ENCODE data around the gene ZNF331. TPM values are rescaled to one million over a fixed set of nuclear protein-coding genes. Genes with fewer than 3 reads are reported as not detected.
"Not testable (repeated sequence)": the region's sequence is repeated elsewhere in the genome, so short reads cannot be mapped to it uniquely, and the experiment has no call there.

The ZNF331 gene
- total RNA-seq, 1 experiment from 2014 or later = 57.2 TPM

GRCh38 chr19:53498024-53498395 lies 39.9 kb upstream of the ZNF331 start:
- WGBS (ENCODE audit: extremely low coverage, insufficient read length, low lambda C conversion rate) = no CpG with 5 or more reads among the region's 4 CpGs
- H3K23ac ChIP-seq (ENCODE audit: insufficient read length, low read depth, low read length); H3K27ac Mint-ChIP-seq: not testable (repeated sequence)

GRCh38 chr19:53503151-53503550 lies 34.8 kb upstream of the ZNF331 start:
- not testable (repeated sequence) for H3K4me3 Mint-ChIP-seq; H3K4ac ChIP-seq (ENCODE audit: low read depth, low read length); H3K79me1 ChIP-seq (ENCODE audit: insufficient read depth, low read depth, low read length, poor library complexity, severe bottlenecking); H3K27me3 Mint-ChIP-seq (ENCODE audit: low read depth); H4K8ac ChIP-seq (replicated peaks; ENCODE audit: insufficient read length, low read depth, low read length); H3K56ac ChIP-seq (ENCODE audit: insufficient read length, low read depth, low read length); H4K5ac ChIP-seq (ENCODE audit: insufficient read length, low read depth, low read length); H2BK15ac ChIP-seq (ENCODE audit: low read depth, low read length); H2BK5ac ChIP-seq (ENCODE audit: insufficient read length, low read length); H3K18ac ChIP-seq (ENCODE audit: insufficient read length, low read depth, low read length); H3K9ac ChIP-seq (ENCODE audit: extremely low read depth, insufficient read length, low read length); H3K23ac ChIP-seq (ENCODE audit: insufficient read length, low read depth, low read length); H3K14ac ChIP-seq (ENCODE audit: insufficient read depth, low read length); H4K20me1 ChIP-seq (ENCODE audit: control insufficient read depth, insufficient read depth, insufficient read length); H2BK120ac ChIP-seq (ENCODE audit: low read depth, low read length, poor library complexity, severe bottlenecking); H2BK20ac ChIP-seq (ENCODE audit: low read depth, low read length, poor library complexity, severe bottlenecking); H3K27ac ChIP-seq (ENCODE audit: insufficient read length, low read depth, low read length); H4K91ac ChIP-seq (ENCODE audit: insufficient read length, low read depth, low read length); H2AFZ ChIP-seq (ENCODE audit: low read length); H3K79me2 ChIP-seq (ENCODE audit: insufficient read depth, low read length); H3K9me3 ChIP-seq (ENCODE audit: control insufficient read depth, low read depth, low read length); H3K9me3 Mint-ChIP-seq; H2AK5ac ChIP-seq (ENCODE audit: insufficient read length, low read length); DNase-seq; H3K27me3 ChIP-seq (ENCODE audit: insufficient read depth, low read length); H3T11ph ChIP-seq (ENCODE audit: low read length); H3K23me2 ChIP-seq (ENCODE audit: insufficient read length, low read depth, low read length, poor library complexity, severe bottlenecking); H3K36me3 Mint-ChIP-seq (ENCODE audit: insufficient read depth in 1 of 3, low read depth in 3 of 3); H2BK12ac ChIP-seq (ENCODE audit: insufficient read length, low read depth, low read length); H3K4me1 ChIP-seq (ENCODE audit: insufficient read depth, low read length)
- no CpG with 5 or more reads among the region's 7 CpGs for WGBS (ENCODE audit: extremely low coverage, insufficient read length, low lambda C conversion rate)
- H3K27ac Mint-ChIP-seq = 0 out of 7 replicates have a peak overlapping the region, but pooled peaks of 1 of the 3 experiments have one; percentile 28
- peak overlapping the region; percentile 42 for H3K4me2 ChIP-seq (ENCODE audit: insufficient read depth, insufficient read length, low read length)
- H3K4me1 Mint-ChIP-seq = peaks cover 20 to 31% of the 10 kb centered on the region in 2 experiments

More at GRCh38 chr19:53498024-53498395, 39.9 kb upstream of the ZNF331 start:
- H3K18ac ChIP-seq (ENCODE audit: insufficient read length, low read depth, low read length); H3K56ac ChIP-seq (ENCODE audit: insufficient read length, low read depth, low read length); H4K20me1 ChIP-seq (ENCODE audit: control insufficient read depth, insufficient read depth, insufficient read length); H3K4me1 Mint-ChIP-seq; DNase-seq; H2BK120ac ChIP-seq (ENCODE audit: low read depth, low read length, poor library complexity, severe bottlenecking); H2BK20ac ChIP-seq (ENCODE audit: low read depth, low read length, poor library complexity, severe bottlenecking); H4K5ac ChIP-seq (ENCODE audit: insufficient read length, low read depth, low read length); H3K14ac ChIP-seq (ENCODE audit: insufficient read depth, low read length); H2BK15ac ChIP-seq (ENCODE audit: low read depth, low read length); H3K4me1 ChIP-seq (ENCODE audit: insufficient read depth, low read length); H3K4me2 ChIP-seq (ENCODE audit: insufficient read depth, insufficient read length, low read length); H3K4me3 Mint-ChIP-seq; H4K91ac ChIP-seq (ENCODE audit: insufficient read length, low read depth, low read length); H3K9me3 ChIP-seq (ENCODE audit: control insufficient read depth, low read depth, low read length); H3K79me2 ChIP-seq (ENCODE audit: insufficient read depth, low read length); H3K23me2 ChIP-seq (ENCODE audit: insufficient read length, low read depth, low read length, poor library complexity, severe bottlenecking); H3K27me3 Mint-ChIP-seq (ENCODE audit: low read depth); H2AFZ ChIP-seq (ENCODE audit: low read length); H3K27ac ChIP-seq (ENCODE audit: insufficient read length, low read depth, low read length); H2BK12ac ChIP-seq (ENCODE audit: insufficient read length, low read depth, low read length); H3K4ac ChIP-seq (ENCODE audit: low read depth, low read length); H2AK5ac ChIP-seq (ENCODE audit: insufficient read length, low read length); H4K8ac ChIP-seq (replicated peaks; ENCODE audit: insufficient read length, low read depth, low read length); H3K79me1 ChIP-seq (ENCODE audit: insufficient read depth, low read depth, low read length, poor library complexity, severe bottlenecking); H2BK5ac ChIP-seq (ENCODE audit: insufficient read length, low read length); H3K27me3 ChIP-seq (ENCODE audit: insufficient read depth, low read length); H3T11ph ChIP-seq (ENCODE audit: low read length); H3K9ac ChIP-seq (ENCODE audit: extremely low read depth, insufficient read length, low read length): not testable (repeated sequence)
- Mint-ChIP-seq H3K9me3 (peaks cover 5 to 13% of the 10 kb centered on the region in 2 experiments; a peak in 3 of 5 replicates), H3K36me3 (ENCODE audit: insufficient read depth in 1 of 3, low read depth in 3 of 3) (peaks cover 14 to 24% (median 23%) of the 10 kb centered on the region in 3 experiments)

Measured in H9 (cell line).